ENCODE measurements around the gene TLE4.

Gene TLE4

GRCh38 chr9:79580055-79580454 is 8.3 kb downstream of the TLE4 start:
- Histone ChIP-seq H3K4me2 (ENCODE audit: low read depth, low read length, poor library complexity, severe bottlenecking) (no peak overlapping the region), H3K9ac (ENCODE audit: low read length) (no peak overlapping the region), H3K9me3 (ENCODE audit: insufficient read depth, low read length) (no peaks in the 10 kb centered on the region), H3K4me3 (ENCODE audit: insufficient read depth, low read length, poor library complexity, severe bottlenecking) (no peak overlapping the region), H3K27ac (ENCODE audit: low read depth, low read length) (no peak overlapping the region), H3K36me3 (ENCODE audit: low read length) (peaks cover 4% of the 10 kb centered on the region), H3F3A (ENCODE audit: insufficient read depth) (0 out of 2 replicates have a peak, but pooled peaks cover 1% of the 10 kb centered on the region), H4K20me1 (ENCODE audit: low read depth, low read length) (no peaks in the 10 kb centered on the region), H2AFZ (ENCODE audit: low read depth, low read length, severe bottlenecking) (no peak overlapping the region), H3K27me3 (ENCODE audit: low read length) (no peaks in the 10 kb centered on the region), H3K79me2 (ENCODE audit: insufficient read depth, low read length) (no peaks in the 10 kb centered on the region), H3K9me2 (replicated peaks; ENCODE audit: insufficient read depth, low read length) (no peaks in the 10 kb centered on the region)
- no peak for TF ChIP-seq CTCF (IDR thresholded peaks at IDR 0.05; ENCODE audit: insufficient read depth, low read length, poor library complexity, severe bottlenecking)
- TF ChIP-seq EZH2phosphoT487 (conservative IDR thresholded peaks at IDR 0.05; ENCODE audit: low read length) = no peak

- no peak overlapping the region for H3K4me2 ChIP-seq (ENCODE audit: low read depth, low read length, poor library complexity, severe bottlenecking)
- H3K9me3 ChIP-seq (ENCODE audit: insufficient read depth, low read length) = no peaks in the 10 kb centered on the region
- H3K4me3 ChIP-seq (ENCODE audit: insufficient read depth, low read length, poor library complexity, severe bottlenecking) = no peak overlapping the region
- H3K9ac ChIP-seq (ENCODE audit: low read length) = no peak overlapping the region
- no peak overlapping the region for H2AFZ ChIP-seq (ENCODE audit: low read depth, low read length, severe bottlenecking)
- no peaks in the 10 kb centered on the region for H3K27me3 ChIP-seq (ENCODE audit: low read length)
- H3K27ac ChIP-seq (ENCODE audit: low read depth, low read length) = no peak overlapping the region
- H3K9me2 ChIP-seq (replicated peaks; ENCODE audit: insufficient read depth, low read length) = no peaks in the 10 kb centered on the region
- no peaks in the 10 kb centered on the region for H4K20me1 ChIP-seq (ENCODE audit: low read depth, low read length)
- H3K79me2 ChIP-seq (ENCODE audit: insufficient read depth, low read length) = no peaks in the 10 kb centered on the region
- H3K36me3 ChIP-seq (ENCODE audit: low read length) = peaks cover 4% of the 10 kb centered on the region; the same call in 1 of the 2 replicates
- H3F3A ChIP-seq (ENCODE audit: insufficient read depth) = no peaks in the 10 kb centered on the region
- TF ChIP-seq EZH2phosphoT487 (conservative IDR thresholded peaks at IDR 0.05; ENCODE audit: low read length) = no peak
- TF ChIP-seq CTCF (IDR thresholded peaks at IDR 0.05; ENCODE audit: insufficient read depth, low read length, poor library complexity, severe bottlenecking) = no peak
Observed at GRCh38 chr9:79581388-79581787, 9.6 kb downstream of the TLE4 start.

DNA sequence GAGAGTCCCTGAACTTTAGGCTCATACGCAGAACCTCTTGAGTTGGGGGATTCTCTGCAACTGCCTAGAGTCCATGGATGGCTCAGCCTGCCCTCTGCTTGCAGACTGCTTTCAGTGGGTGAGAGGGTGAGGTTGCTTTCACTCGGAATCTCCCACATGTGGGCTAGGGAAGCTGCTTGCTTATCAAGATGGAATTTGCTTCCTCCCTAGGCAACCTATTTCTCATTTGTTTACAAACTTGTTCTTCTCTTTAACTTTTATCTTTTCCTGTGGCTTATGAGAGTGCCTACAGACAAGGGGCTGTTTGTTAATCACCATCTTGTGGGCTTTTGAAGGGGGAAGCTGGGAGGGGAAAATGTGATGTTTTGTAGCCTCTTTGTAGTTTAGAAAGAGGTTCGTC is 10.0 kb downstream of the TLE4 start:
- Histone ChIP-seq H3K9me2 (replicated peaks; ENCODE audit: insufficient read depth, low read length) (no peaks in the 10 kb centered on the region), H3F3A (ENCODE audit: insufficient read depth) (no peaks in the 10 kb centered on the region), H4K20me1 (ENCODE audit: low read depth, low read length) (no peaks in the 10 kb centered on the region), H3K79me2 (ENCODE audit: insufficient read depth, low read length) (no peaks in the 10 kb centered on the region), H2AFZ (ENCODE audit: low read depth, low read length, severe bottlenecking) (no peak overlapping the region), H3K9ac (ENCODE audit: low read length) (no peak overlapping the region), H3K27me3 (ENCODE audit: low read length) (no peaks in the 10 kb centered on the region), H3K27ac (ENCODE audit: low read depth, low read length) (no peak overlapping the region), H3K9me3 (ENCODE audit: insufficient read depth, low read length) (no peaks in the 10 kb centered on the region), H3K4me3 (ENCODE audit: insufficient read depth, low read length, poor library complexity, severe bottlenecking) (no peak overlapping the region), H3K36me3 (ENCODE audit: low read length) (peaks cover 4% of the 10 kb centered on the region; the same call in 1 of the 2 replicates), H3K4me2 (ENCODE audit: low read depth, low read length, poor library complexity, severe bottlenecking) (no peak overlapping the region)
- TF ChIP-seq EZH2phosphoT487 (conservative IDR thresholded peaks at IDR 0.05; ENCODE audit: low read length) (no peak), CTCF (IDR thresholded peaks at IDR 0.05; ENCODE audit: insufficient read depth, low read length, poor library complexity, severe bottlenecking) (no peak)

Measured in SU-DHL-6 (cell line).